ENCODE results near the gene INPP4A.
"Not testable (repeated sequence)": the region's sequence is repeated elsewhere in the genome, so short reads cannot be mapped to it uniquely, and the experiment has no call there.

Gene INPP4A

GRCh38 chr2:98444436-98445176 lies at the start of gene INPP4A:
Gene INPP4A, plus strand, starts transcription at chr2:98444858. Its CDS starts 75,191 bp downstream, at chr2:98520049.
- DNase-seq (ENCODE audit: low read depth in 2 of 2) = peak in 1 of 2 donors; percentile 75

- DNase-seq (ENCODE audit: low read depth in 2 of 2) = no peak
Measured at GRCh38 chr2:98395977-98396376, 48.7 kb upstream of the INPP4A start.

- no peak for DNase-seq (ENCODE audit: low read depth in 2 of 2)
Measured at GRCh38 chr2:98396745-98397355, 47.8 kb upstream of the INPP4A start.

- no peak for DNase-seq (ENCODE audit: low read depth in 2 of 2)
Measured at GRCh38 chr2:98399140-98399539, 45.5 kb upstream of the INPP4A start.

- DNase-seq (ENCODE audit: low read depth in 2 of 2) = no peak
Measured at GRCh38 chr2:98403878-98404277, 40.8 kb upstream of the INPP4A start.

GRCh38 chr2:98404556-98405250 lies 40.0 kb upstream of the INPP4A start:
- DNase-seq (ENCODE audit: low read depth in 2 of 2) = no peak

- no peak for DNase-seq (ENCODE audit: low read depth in 2 of 2)
Measured at GRCh38 chr2:98405301-98405700, 39.4 kb upstream of the INPP4A start.

GRCh38 chr2:98408155-98408554 lies 36.5 kb upstream of the INPP4A start:
- DNase-seq (ENCODE audit: low read depth in 2 of 2) = no peak

GRCh38 chr2:98412751-98413458 lies 31.8 kb upstream of the INPP4A start:
- peak in 1 of 2 donors; percentile 21 for DNase-seq (ENCODE audit: low read depth in 2 of 2)

- not testable (repeated sequence) for DNase-seq (ENCODE audit: low read depth in 2 of 2)
Measured at GRCh38 chr2:98414246-98414645, 30.4 kb upstream of the INPP4A start.

GRCh38 chr2:98415719-98416248 lies 28.9 kb upstream of the INPP4A start:
- DNase-seq (ENCODE audit: low read depth in 2 of 2) = not testable (repeated sequence)

- no peak for DNase-seq (ENCODE audit: low read depth in 2 of 2)
Measured at GRCh38 chr2:98416383-98417159, 28.1 kb upstream of the INPP4A start.

- no peak for DNase-seq (ENCODE audit: low read depth in 2 of 2)
Measured at GRCh38 chr2:98419544-98419943, 25.1 kb upstream of the INPP4A start.

- no peak for DNase-seq (ENCODE audit: low read depth in 2 of 2)
Measured at GRCh38 chr2:98419977-98420725, 24.5 kb upstream of the INPP4A start.

- DNase-seq (ENCODE audit: low read depth in 2 of 2) = no peak
Measured at GRCh38 chr2:98422449-98422848, 22.2 kb upstream of the INPP4A start.

GRCh38 chr2:98426771-98427170 lies 17.9 kb upstream of the INPP4A start:
- DNase-seq (ENCODE audit: low read depth in 2 of 2) = no peak

- no peak for DNase-seq (ENCODE audit: low read depth in 2 of 2)
Measured at GRCh38 chr2:98432145-98432544, 12.5 kb upstream of the INPP4A start.

- no peak for DNase-seq (ENCODE audit: low read depth in 2 of 2)
Measured at GRCh38 chr2:98433363-98433964, 11.2 kb upstream of the INPP4A start.

GRCh38 chr2:98434492-98434891 lies 10.2 kb upstream of the INPP4A start:
- DNase-seq (ENCODE audit: low read depth in 2 of 2) = no peak

- DNase-seq (ENCODE audit: low read depth in 2 of 2) = not testable (repeated sequence)
Measured at GRCh38 chr2:98435670-98436069, 9.0 kb upstream of the INPP4A start.
